Measurements from ENCODE around the gene PIN1.

DNA sequence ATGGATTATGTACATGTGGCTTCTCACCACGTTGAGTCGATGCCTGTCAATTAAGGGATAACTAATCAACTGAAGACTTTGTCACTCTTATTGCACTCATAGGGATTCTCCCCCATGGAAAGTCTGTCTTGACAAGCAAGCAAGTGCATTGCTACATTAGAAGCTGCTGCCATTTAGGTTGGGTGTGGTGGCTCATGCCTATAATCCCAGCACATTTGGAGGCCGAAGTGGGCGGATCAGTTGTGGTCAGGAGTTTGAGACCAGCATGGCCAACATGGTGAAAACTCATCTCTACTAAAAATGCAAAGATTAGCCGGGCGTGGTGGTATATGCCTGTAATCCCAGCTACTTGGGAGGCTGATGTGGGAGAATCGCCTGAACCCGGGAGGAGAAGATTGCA, 48.3 kb upstream of the PIN1 start:
- TF ChIP-seq, protein P1, sequence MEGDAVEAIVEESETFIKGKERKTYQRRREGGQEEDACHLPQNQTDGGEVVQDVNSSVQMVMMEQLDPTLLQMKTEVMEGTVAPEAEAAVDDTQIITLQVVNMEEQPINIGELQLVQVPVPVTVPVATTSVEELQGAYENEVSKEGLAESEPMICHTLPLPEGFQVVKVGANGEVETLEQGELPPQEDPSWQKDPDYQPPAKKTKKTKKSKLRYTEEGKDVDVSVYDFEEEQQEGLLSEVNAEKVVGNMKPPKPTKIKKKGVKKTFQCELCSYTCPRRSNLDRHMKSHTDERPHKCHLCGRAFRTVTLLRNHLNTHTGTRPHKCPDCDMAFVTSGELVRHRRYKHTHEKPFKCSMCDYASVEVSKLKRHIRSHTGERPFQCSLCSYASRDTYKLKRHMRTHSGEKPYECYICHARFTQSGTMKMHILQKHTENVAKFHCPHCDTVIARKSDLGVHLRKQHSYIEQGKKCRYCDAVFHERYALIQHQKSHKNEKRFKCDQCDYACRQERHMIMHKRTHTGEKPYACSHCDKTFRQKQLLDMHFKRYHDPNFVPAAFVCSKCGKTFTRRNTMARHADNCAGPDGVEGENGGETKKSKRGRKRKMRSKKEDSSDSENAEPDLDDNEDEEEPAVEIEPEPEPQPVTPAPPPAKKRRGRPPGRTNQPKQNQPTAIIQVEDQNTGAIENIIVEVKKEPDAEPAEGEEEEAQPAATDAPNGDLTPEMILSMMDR (IDR thresholded peaks at IDR 0.05 in 8 of 11, conservative IDR thresholded peaks at IDR 0.05 in 3 of 11), result no peak
- no peak for TF ChIP-seq POLR2AphosphoS5 (IDR thresholded peaks at IDR 0.05)
